HG03108 (cell line): ENCODE results near the gene RGS17.
"Not testable (repeated sequence)": the region's sequence is repeated elsewhere in the genome, so short reads cannot be mapped to it uniquely, and the experiment has no call there.

Experiments
- ATAC-seq: cut with Tn5 transposase; IDR thresholded peaks from one replicate; pipeline ENCODE4 v1.9.1; 2021; ENCODE audit warnings: moderate library complexity; ENCODE audit not compliant: unreplicated experiment

RGS17 gene

GRCh38 chr6:153131037-153131981, at the start of gene RGS17:
RGS17 (minus strand) TSS chr6:153131282; CDS start chr6:153044018, 87,264 bp downstream.
- ATAC-seq = peak; percentile 60

GRCh38 chr6:153172815-153173214, 41.7 kb upstream of the RGS17 start:
- no peak for ATAC-seq

- ATAC-seq = no peak
Observed at GRCh38 chr6:153170511-153170910, 39.4 kb upstream of the RGS17 start.

GRCh38 chr6:153167907-153168306, 36.8 kb upstream of the RGS17 start:
- no peak for ATAC-seq

GRCh38 chr6:153167061-153167891, 36.2 kb upstream of the RGS17 start:
- ATAC-seq = no peak

- ATAC-seq = no peak
Observed at GRCh38 chr6:153162646-153163045, 31.6 kb upstream of the RGS17 start.

- no peak for ATAC-seq
Observed at GRCh38 chr6:153162172-153162571, 31.1 kb upstream of the RGS17 start.

- ATAC-seq = no peak
Observed at GRCh38 chr6:153160221-153160620, 29.1 kb upstream of the RGS17 start.

- no peak for ATAC-seq
Observed at GRCh38 chr6:153150752-153151440, 19.8 kb upstream of the RGS17 start.

- no peak for ATAC-seq
Observed at GRCh38 chr6:153150371-153150751, 19.3 kb upstream of the RGS17 start.

GRCh38 chr6:153149891-153150290, 18.8 kb upstream of the RGS17 start:
- ATAC-seq = no peak

GRCh38 chr6:153146413-153146812, 15.3 kb upstream of the RGS17 start:
- ATAC-seq = no peak

GRCh38 chr6:153145591-153145990, 14.5 kb upstream of the RGS17 start:
- no peak for ATAC-seq

- no peak for ATAC-seq
Observed at GRCh38 chr6:153143200-153143599, 12.1 kb upstream of the RGS17 start.

GRCh38 chr6:153140299-153140698, 9.2 kb upstream of the RGS17 start:
- ATAC-seq = no peak

GRCh38 chr6:153138930-153139329, 7.8 kb upstream of the RGS17 start:
- ATAC-seq = no peak

GRCh38 chr6:153135681-153136080, 4.6 kb upstream of the RGS17 start:
- no peak for ATAC-seq

GRCh38 chr6:153133667-153134066, 2.6 kb upstream of the RGS17 start:
- ATAC-seq = not testable (repeated sequence)

- peak; percentile 18 for ATAC-seq
Observed at GRCh38 chr6:153130515-153131036, 506 bp downstream of the RGS17 start.

- ATAC-seq = no peak
Observed at GRCh38 chr6:153129873-153130514, 1.1 kb downstream of the RGS17 start.
